A172 (cell line): Measurements from ENCODE around the gene ZFP36L2. TPM values are rescaled to one million over a fixed set of nuclear protein-coding genes. Genes with fewer than 3 reads are reported as not detected.
A peak's percentile ranks its signal among the peaks of the same experiment; 100 is the strongest.

Source experiments
- DNase-seq: peaks from one replicate; pipeline ENCODE4 v3.0.0-alpha.2; 2015; ENCODE audit warnings: low spot score
- total RNA-seq: library from RNA; depleted of rRNA; stranded (reverse); fragments of >200 nt; shearing (Covaris generic); gene quantifications from 2 replicates; pipeline ENCODE4 v1.2.3, GENCODE V29; 2014; rRNA removed

Gene ZFP36L2, protein sequence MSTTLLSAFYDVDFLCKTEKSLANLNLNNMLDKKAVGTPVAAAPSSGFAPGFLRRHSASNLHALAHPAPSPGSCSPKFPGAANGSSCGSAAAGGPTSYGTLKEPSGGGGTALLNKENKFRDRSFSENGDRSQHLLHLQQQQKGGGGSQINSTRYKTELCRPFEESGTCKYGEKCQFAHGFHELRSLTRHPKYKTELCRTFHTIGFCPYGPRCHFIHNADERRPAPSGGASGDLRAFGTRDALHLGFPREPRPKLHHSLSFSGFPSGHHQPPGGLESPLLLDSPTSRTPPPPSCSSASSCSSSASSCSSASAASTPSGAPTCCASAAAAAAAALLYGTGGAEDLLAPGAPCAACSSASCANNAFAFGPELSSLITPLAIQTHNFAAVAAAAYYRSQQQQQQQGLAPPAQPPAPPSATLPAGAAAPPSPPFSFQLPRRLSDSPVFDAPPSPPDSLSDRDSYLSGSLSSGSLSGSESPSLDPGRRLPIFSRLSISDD
- 0.55 and 1.4 TPM in 2 replicates for total RNA-seq

DNA sequence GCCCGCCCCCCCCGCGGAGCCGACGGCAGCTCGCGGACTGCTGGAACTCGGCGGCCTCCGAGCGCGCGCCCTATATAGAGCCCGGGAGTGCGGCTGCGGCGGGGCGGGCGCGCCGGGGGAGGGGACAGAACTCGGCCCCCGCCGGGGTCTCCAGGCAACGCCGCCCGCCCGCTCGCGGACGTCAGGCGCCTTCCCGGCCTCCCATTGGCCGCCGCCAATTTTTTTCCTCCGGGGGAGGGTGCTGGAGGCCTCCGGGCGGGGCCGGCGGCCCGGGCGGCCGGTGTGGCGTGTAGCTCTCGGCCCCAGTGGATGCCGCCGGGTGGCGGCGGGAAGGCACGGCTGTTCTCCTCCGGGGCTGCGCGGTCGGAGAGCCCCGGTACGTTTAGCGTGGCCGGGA lies at the start of gene ZFP36L2:
Gene ZFP36L2, minus strand, starts transcription at position 49 of the 397 bp plus-strand sequence. CDS start 291 bp downstream, outside the sequence.
- peak; percentile 87 for DNase-seq

DNA sequence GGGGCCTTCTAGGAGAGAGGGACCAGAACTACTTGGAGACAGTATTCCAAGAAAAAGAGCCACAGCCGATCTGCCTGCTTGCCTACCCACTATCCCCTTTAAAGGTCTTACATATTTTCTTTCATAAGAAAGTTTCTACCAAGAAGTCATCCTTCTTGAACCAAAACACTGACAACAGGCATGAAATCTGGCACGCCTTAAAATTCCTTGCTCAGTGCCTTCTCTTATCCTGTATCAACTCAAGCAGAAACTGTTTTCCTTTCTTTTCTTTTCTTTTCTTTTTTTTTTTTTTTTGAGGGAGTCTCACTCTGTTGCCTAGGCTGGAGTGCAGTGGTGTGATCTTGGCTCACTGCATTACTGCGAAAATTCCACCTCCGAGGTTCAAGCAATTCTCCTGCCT lies 48.3 kb upstream of the ZFP36L2 start:
- DNase-seq: no peak

DNA sequence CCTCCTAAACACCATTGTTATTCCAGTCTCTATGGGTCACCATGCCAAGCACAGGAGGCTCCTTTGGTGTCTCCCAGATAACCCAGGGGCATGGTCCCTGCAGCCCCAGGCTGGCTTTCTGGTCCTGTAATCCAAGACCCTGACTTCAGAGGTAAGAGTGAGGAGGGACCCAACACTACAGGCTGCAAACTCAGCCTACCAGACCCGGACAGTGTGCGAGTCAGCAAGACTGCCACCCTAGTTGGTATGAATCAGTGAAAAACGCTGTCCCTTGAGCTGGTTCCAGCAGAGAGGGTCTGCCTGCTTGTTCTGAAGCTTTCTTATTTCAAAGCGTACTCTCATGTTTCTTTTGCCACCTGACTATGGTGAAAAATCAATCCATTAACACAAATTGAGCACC lies 47.6 kb upstream of the ZFP36L2 start:
- DNase-seq: no peak

DNA sequence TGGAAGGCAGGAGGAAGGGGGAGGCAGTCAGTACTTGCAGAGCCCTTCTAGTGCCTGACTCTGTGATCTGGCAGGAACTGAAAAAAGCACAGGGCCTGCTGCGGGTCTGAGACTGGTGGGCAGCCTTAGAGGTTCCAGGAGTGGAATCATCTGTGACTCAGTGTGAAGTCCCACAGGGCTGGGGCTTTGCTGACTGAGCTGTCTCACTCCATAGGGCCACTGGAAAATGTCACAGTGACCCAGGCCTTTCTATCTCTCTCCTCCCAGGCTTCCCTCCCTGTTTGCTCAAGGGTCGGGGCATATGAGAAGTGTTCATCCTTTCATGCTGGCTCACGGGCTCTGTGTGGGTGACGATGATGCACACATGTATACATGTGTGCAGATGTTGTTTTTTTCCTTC lies 47.1 kb upstream of the ZFP36L2 start:
- DNase-seq: no peak

DNA sequence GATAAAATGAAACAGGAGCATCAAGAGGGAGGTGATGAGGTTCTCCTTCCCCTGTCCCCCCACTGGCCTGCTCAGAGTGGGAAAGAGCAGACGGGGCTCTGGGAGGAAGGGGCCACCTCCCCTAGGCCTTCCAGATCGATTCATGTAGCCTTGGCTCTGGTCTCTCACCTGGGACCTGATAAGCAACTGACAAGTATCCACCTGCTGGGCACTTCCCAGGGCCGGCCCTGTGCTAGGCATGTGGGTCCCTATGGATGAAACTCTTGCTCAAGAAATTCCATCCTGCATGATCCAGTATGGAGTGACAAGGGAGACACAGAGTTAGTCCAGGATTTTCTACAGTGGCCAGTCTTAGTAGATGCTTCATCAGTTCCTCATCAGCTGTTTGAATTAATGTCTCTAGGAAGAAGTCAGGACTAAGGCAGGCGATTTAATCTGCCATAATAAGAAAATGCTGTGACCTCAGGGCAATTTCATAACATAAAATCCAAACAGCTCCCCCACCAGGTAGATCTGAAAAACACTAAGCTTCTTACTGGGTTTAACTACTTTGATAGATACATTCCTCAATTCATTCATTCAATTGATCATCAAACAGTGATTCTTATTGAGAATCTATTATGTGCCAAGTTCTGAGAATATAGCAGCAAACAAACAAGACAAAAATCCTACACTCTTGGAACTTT lies 44.7 kb upstream of the ZFP36L2 start:
- DNase-seq: no peak

DNA sequence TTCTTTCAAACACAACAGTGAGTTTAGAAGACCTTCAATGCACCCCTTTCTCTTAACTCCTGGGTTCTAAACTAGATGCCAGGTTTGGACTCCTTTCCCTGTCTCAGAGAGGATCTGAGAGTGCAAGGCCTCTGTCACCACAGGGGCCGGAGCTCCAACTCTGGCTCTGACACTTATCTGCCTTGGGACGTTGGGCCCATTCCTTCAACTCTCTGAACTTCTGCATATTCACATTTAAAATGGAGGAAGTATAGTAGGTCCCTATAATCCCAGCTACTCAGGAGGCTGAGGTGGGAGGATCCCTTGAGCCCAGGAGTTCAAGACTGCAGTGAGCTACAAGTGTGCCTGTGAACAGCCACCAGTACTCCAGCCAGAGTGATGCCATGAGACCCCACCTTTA lies 44.1 kb upstream of the ZFP36L2 start:
- no peak for DNase-seq

DNA sequence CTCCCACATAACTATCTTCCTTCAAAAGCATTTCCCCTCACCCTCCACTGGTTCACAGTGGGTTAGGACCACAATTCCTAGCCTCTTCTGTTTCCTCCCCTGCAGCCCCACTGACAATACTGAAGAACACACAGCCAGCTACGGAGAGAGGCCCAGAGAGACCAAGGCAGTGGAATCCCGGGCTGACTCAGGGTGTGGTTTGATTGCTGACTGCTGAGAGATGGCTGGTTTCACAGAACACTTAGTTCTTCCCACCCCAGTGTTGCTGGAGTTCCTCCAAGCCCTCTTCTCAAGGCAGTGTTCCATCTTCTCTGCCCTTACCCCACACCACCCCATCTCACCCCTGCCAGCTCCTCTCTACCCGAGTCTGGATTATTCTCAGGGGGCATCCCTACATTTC lies 43.3 kb upstream of the ZFP36L2 start:
- peak; percentile 76 for DNase-seq

DNA sequence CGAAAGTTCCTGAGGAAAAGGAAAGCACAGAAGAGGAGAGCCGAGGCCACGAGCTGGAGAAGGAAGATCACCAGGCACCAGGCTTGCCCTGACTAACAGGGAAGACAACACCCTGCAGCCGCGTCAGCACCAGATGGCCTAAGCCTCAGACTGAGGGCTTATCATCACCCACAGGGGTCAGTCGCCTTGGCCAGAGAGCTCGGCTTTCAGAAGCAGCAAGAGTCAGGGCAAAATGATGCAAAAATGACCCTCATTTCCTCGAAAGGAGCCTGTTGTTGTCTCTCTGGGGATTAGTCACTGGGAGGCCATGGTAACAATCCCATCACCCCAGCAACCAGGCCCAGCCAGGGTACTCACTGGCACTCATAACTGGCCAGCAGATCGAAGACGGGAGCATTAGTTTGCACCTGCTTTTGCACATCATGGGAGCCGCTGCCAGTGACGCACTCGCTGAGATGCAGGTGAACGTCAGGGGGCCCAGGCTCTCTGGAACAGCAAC lies 42.7 kb upstream of the ZFP36L2 start:
- peak; percentile 94 for DNase-seq

DNA sequence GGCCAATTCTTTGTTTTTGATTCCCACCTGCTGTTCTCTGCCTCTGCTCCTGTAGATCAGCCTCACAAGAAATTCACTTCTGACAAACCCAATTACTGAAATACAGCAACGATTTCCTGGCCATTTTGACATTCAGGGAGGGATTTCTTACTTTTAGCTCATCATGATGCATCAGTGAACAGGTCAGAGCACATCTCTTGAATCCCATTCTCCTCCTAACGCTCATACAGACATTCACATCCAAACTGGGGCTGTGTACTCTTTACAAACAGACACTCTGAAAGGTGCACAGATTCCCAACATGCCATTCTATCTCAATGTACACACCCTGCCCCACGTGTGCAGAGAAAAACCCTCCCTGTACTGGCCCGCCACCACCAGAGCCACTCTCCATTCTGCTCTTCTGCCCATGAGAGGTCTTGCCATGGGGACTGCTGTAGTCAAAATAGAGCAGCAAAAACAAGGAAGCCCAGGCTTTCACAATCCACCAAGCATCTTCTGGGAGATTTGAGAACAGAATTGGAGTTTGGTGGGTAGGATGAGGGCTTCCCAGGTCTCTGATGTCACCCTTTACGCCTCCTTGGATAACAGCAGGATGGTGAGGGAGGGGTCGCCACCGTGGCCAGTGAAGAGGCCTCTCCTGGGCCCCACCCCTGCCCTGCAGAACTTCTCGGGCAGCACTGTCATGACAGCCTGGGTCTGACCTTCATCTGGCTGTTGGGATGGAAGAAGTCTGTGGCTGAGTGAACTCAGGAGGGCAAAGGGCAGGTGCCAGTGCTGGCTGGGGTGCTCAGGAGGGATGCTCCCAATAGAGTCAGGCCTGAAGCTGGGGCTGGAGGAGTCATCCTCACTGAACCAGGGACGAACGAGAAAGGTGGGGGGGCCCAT lies 41.9 kb upstream of the ZFP36L2 start:
- no peak for DNase-seq

DNA sequence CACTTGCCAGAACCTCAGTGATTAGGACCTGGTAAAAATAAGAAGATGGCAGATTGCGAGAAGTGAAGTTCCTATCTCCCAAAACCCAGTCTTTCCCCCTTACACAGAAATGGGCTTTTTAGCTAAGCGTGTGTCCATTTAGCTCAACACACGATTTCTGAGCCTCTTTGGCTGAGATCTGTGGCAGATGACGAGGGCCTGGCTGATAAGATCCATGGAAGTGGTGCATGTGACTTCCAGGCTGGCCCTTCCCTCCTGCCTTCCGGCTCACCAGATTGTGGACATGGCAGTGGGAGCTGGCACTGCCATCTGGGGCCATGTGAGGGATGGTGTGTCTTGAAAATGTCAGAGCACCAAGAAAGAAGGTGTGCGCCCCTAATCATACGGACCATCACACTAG lies 41.0 kb upstream of the ZFP36L2 start:
- no peak for DNase-seq

DNA sequence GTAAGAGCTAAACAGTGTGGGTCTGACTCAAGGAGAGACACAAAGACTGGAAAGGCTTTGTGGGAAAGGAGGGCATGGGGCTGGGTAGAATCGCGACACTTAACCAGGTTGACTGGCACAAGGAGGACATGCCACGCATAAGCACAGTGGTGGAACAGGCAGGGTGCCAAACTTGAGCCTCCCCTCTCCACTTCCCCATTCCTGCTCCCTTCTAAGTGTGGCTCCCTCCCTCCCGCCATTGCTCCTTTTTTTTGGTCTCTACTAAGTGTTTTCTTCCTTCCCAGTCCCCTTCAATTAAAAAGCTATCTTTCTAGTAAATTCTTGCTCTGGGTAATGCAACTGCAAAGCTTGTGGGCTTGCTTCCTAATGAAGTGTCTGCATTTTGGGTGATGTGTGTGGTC lies 40.3 kb upstream of the ZFP36L2 start:
- DNase-seq: no peak

DNA sequence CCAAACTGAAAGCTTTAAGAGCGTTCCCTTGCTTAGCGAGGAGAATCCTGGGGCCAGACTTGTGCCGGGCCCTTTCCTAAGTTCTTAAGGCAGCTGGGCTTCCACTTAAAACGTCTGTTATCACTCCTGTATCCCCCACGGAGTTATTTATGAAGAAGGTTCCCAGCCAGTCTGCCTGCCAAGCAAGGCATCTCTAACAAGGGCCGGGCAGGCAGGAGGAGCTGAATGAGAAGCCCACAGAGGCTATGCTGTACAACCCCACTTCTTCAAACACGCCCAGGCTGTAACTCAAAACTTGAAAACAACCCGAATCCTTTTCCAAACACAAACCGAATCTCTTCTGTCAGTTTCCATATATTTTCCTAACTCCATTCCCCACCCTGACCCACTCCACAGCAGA lies 39.0 kb upstream of the ZFP36L2 start:
- no peak for DNase-seq

DNA sequence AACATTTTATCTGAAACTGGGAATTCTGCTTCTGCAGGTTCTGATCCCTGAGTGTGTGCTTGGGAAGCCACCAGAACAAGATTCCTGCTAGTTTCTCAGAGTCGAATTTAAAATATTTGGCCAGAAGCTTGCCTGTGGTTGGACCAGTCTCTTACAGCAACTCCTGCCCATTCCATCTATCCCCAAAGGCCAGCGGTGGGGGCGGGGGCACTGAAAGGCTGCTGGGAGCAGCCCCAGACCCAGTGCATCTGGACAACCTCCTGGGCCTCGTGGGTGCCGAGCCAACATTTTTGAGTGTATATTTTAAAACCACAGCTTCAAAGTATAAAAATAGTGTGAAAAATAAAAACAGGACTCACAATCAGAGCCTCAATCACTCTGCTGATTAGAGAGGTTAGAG lies 38.6 kb upstream of the ZFP36L2 start:
- DNase-seq: no peak

DNA sequence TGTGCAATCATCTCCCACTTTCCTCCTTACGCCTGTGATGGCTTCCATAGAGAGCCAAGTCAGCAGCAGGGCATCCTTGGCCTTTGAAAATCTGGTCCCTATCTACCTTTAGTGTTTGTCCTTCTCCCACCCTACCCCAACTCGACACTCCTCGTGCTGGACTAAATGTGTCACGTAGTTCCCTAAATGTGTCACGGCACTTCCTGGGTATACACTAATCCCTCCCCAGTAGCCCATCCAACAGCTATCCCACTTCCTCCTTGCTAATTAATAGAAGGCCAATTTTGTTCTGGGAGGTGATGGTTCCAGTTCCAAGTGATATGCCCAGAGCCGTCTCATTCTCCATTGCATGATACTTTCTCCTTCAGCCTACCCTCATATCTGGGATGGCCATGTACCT lies 36.5 kb upstream of the ZFP36L2 start:
- DNase-seq: no peak

DNA sequence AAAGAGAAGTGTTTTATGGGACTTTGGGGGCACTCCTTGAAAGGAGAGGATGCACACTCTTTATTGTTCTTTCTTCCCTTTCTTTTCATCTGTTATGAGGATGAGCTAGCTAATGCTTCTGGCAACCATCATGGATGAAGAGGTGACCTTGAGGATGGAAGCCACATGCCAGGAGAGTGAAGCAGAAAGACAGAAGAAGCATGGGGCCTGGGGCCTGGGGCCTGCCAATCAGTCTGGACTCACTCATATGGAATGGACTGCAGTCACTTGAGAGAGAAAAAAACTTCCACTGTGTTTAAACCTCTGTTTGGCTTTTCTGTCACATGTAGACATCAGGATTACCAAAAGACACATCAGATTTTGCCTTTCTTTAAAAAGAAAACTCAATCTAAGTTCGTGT lies 35.8 kb upstream of the ZFP36L2 start:
- DNase-seq: no peak

DNA sequence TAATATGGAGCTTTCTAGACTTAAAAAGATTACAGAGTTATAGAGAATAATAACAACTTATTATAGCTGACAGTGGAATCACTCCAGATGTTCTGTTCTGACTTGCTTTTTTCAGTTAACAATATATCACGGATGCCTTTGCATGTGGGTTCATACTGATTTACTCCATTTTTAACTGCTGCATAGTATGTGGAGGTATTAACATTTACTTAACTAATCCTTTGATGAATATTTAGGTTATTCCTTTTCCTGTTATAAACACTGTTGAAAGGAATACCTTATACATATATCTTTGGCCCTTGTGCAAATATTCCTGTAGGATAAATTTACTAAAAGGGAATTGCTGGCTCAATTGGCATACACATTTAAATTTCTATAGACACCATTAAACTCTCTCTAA lies 33.1 kb upstream of the ZFP36L2 start:
- no peak for DNase-seq

DNA sequence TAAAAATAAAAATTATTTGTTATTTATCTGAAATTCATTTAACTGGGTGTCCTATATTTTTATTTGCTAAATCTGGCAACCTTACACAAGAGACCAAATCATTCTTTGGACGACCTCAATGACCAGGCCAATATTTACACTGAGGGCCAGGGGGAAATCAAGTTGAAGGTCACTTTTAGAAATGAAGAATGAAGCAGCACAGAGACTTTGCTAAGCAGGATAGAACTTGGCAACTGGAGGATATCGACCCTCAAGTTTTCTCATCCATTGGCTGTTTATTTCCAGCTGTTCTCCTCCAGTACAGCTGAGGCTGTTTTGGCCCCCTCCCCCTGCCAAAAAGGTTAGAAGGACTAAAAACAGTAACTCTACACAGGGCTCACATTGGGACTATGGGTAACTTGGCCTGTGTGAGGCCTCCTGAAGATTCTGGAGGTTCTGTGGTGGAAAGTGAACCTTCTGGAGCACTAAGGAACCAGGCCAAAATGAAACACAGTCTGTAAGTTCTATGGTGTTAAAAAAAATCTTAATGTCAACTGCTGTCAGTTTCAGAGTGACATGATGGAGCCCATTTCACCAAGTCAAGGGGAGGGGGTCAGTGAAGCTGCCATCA lies 32.2 kb upstream of the ZFP36L2 start:
- DNase-seq: no peak

DNA sequence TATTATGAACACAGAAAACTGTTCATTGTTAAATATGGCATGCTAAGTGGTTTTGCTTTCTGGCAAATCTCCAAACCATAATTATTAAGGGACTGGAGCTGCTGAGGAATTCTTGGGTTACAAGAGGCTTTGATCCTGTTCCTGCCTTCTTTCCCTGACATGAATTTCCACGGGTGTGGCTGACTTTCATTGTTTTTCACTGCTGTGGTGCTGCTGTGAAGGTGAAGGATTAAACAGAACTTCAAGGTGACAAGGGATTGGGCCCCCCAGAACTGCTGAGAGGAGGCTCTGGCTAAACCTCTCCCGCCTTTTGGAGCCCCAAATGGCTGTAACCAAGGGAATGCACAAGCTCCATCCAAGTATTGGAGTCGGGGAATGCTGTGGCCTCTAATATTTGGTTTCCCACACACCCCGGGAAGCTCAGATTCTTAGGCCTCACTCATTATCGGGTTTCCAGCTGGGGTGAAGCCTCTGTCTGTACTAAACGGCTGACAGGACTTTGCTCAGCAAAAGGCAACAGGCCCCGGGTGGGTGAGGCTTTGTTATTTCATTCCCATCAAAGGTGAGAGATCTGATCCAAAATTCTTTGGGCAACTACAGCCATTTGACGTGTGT lies 29.0 kb upstream of the ZFP36L2 start:
- DNase-seq: no peak

DNA sequence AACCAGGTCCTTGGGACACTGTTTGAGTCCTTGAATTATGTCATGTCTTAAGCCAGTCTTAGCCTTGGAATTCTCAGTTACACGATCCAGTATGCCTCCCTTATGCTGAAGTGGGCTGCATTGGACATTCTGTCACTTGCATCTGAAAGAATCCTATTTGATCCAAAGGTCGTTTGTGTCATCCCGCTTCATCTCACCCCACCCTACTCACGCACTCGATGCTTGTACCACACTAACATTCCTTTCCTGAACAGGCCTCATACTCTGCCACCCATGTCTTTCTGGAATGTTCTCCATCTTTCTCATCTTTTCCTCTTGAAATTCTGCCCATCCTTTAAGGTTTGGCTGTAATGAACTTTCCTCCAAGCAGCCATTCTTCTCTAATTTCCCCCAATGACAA lies 27.9 kb upstream of the ZFP36L2 start:
- no peak for DNase-seq

DNA sequence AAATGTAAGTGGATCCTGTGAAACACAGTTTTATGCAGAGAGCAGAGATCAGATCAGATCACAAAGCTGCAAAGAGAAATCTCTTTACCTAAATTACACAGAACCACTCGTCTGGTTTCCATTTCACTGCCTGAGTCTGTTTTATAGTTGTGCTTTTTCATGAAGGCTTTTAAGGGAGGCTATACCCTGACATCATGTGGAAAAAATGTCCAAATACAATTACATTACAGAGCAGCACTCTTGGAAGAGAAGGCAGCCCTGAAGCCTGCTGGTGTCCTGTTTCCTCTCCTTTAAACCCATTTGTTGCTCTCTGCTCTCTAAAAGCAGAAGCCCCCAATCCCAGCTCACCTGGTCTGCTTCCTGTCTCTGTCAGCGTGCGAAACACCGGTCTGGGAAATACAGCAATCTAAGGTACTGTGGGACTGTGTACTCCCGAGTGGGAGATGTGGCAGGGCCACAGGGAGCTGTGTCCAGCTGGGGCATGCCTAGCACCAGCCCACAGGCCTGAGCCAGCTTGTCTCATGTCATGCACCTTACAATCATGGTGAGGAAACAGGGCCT lies 24.8 kb upstream of the ZFP36L2 start:
- no peak for DNase-seq

DNA sequence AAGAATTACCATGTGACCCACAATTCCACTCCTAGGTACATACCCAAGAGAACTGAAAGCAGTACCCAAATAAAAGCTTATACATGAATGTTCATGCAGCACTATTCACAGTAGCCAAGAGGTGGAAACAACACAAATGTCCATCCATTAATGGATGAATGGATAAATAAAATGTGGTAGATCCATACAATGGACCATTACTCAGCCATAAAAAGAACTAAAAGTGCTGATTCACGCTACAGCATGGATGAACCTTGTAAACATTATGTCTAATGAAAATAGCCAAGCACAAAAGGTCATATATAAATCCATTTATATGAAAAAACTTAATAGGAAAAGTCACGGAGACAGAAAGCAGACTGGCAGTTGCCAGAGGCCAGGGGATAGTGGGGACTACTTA lies 23.6 kb upstream of the ZFP36L2 start:
- no peak for DNase-seq
